NCI-H2171 (cell line): ENCODE results near the gene BICRA.
"Not testable (repeated sequence)": the region's sequence is repeated elsewhere in the genome, so short reads cannot be mapped to it uniquely, and the experiment has no call there.

Experiments used
- DNase-seq: peaks from one replicate; lab custom pipeline; 2025; lab: John Stamatoyannopoulos, UW

The BICRA gene

DNA sequence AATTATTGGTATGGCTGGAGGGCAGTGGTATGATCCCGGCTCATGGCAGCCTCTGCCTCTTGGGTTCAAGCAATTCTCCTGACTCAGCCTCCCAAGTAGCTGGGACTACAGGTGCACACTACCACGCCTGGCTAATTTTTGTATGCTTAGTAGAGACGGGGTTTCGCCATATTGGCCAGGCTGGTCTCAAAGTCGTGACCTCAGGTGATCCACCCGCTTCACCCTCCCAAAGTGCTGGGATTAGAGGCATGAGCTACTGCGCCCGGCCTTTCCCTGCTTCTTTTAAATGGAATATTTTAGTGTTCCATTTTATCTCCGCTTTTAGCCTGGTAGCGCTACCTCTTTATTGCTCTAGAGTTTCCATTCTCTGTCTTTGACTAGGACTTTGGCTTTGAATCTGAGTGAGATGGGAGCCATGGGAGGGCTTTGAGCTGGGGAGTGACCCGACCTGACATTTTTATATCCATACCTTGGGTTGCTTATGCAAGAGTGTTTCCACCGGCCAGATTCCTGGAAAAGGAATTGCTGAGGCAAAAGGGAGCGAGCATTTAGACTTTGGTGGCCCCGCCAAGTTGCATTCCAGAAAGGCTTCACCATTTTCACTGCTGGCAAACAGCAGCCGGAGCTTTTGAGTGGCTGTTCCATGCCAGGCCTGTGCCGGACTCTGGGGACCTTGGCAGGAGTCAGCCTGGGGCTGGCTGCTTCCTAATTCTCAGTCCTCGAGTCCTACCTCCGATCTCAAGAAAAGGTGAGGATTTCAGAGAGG lies 22.9 kb downstream of the BICRA start:
- no peak for DNase-seq

DNA sequence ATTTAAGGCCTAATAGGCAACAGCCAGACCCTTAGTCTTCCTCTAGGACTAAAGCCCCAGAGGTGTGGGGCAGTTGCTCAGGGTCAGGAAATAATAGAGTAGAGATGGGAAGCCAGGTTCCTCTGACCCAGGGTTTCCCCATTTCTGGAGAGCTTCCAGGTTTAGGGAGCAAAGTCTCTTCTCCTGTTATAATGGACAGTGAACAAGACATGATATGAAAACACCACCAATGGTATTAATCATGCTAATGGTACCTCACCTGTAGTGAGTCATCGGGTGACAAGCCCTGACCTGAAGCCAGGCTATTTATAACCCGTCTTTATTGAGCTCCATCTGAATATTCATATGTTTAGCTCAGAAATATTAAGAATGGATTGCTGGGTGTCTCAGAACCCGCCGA lies 24.6 kb downstream of the BICRA start:
- DNase-seq, result no peak

DNA sequence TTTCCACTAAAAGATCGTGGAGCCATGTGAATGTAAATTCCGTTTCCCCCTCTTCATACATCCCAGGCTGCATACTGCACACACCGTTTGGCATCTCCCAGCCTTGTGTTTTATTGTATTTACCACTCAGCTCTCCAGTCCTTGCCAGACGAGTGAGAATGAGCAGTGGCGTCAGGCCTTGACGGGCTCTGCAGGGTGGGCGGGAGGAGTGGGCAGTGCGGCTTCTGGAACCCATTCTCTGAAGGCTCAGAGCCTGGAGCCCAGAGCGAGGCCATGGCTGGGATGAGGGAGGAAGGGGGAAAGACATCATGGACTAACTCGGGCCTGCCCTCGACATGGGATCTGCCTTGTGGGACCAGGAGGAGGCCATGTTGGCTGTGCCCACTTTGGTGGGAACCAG lies 25.1 kb downstream of the BICRA start:
- no peak for DNase-seq

DNA sequence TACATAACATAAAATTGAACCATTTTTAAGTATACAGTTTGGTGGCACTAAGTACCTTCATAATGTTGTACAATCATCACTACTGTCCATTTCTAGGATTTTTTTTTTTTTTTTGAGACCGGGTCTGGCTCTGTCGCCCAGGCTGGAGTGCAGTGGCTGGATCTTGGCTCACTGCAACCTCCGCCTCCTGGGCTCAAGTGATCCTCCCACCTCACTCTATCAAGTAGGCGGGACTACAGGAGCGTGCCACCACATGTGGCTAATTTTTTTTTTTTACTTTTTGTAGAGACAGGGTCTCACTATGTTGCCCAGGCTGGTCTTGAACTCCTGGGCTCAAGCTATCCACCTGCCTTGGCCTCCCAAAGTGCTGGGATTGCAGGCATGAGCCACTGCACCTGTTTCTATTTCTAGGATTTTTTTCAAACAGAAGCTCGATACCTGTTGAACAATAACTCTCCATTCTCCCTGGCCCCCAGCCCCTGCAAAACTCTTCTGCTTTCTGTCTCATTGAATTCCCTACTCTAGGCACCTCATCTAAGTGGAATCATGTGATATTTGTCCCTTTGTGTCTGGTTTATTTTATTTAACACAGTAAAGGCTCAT lies 26.3 kb downstream of the BICRA start:
- DNase-seq, result not testable (repeated sequence)

DNA sequence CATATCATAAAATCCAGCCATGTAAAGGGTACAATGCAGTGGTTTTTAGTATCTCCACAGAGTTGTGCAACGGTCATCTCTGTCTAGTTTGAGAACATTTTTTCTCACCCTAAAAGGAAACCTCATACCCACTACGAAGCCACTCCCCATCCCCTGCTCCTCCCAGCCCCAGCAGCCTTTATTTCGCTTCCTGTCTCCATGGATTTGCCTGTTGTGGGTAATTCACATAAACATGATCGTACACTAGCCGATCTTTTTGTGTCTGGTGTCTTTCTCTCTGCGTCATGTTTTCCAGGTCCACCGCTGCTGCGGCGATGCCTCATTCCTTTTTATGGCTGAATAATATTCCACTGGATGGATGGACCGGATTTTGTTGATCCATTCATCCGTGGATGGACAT lies 28.6 kb downstream of the BICRA start:
- DNase-seq, result no peak

DNA sequence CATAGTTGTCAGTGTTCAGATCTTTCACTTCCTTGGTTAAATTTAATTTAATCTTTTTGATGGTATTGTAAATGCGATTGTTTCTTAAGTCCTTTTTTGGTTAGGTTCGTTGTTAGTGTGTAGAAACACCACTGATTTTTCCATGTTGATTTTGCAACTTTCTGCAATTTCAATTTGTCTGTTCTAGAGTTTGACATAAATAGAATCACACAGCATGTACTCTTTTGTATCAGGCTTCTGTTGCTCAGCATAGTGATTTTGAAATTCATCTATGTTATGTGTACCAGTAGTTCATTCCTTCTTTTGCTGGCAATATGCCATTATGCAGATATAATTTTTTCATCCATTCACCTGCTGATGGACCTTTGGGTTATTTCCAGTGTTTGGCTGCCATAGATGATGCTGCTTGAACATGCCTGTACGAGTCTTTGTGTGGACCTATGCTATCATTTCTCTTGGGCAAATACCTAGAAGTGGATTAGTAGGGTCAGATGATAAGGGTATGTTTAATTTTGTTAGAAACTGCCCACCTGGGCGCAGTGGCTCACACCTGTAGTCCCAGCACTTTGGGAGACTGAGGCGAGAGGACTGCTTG lies 33.1 kb downstream of the BICRA start:
- DNase-seq, result no peak

DNA sequence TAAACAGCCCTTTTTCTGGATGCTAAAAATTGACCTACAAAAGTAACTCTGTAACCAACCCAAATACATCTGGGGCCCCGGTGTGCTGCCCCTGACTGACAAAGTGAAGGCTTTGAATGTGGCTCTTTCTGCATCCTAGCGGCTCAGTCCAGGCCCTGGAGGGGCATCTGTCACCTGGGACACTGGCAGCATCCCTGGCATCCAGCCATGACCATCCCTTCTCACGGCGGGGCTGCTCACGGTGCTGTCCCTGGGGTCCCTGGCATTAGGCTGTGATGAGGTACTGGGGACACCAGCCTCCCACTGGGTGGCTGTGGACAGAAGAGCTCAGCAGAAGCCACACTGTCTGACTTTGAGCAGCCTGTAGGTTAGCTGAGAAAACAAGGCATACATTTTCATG lies 34.3 kb downstream of the BICRA start:
- no peak for DNase-seq

DNA sequence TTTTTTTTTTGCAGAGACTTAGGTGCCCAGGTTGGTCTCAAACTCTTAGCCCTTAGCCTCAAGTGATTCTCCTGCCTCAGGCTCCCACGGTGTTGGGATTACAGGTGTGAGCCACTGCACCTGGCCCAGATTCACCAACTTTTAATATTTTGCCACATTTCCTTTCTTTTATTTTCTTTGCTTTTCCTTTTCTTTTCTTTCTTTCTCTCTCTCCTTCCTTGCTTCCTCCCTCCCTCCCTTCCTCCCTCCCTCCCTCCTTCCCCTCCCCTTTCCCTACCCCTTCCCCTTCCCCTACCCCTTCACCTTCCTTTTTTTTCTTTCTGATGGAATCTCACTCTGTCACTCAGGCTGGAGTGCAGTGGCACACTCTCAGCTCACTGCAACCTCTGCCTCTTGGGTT lies 35.3 kb downstream of the BICRA start:
- no peak for DNase-seq

DNA sequence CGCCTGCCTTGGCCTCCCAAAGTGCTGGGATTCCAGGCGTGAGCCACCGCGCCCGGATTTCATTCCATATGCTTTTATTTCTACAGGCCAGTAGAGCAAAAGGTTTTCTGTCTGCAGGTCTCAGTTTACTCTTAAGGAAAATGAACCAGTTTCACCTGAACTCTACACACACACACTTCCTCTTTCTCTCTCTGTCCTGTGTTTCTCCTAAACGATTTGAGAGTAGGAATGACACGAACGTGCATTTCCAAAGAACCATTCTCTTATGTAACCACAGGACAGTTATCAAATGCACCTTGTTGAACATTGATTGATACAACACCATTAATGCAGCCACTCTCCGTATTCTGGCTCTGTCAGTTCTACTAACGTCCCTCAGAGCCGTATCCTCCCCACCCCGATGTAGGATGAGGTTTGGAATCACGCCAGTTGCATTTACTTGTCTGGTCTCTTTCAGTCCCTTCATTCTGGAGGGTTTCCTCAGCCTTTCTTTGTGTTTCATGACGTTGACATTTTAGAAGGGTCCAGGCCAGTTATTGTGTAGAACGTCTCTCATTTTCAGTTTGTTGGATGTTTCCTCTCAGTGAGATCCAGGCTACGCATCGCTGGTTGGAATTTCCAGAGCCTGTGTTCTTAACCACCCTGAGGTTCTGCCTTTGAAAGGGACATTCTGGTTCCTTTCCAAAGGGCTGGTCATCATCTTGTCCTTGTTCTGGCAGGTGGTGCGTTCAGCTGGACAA lies 36.0 kb downstream of the BICRA start:
- DNase-seq, result no peak

DNA sequence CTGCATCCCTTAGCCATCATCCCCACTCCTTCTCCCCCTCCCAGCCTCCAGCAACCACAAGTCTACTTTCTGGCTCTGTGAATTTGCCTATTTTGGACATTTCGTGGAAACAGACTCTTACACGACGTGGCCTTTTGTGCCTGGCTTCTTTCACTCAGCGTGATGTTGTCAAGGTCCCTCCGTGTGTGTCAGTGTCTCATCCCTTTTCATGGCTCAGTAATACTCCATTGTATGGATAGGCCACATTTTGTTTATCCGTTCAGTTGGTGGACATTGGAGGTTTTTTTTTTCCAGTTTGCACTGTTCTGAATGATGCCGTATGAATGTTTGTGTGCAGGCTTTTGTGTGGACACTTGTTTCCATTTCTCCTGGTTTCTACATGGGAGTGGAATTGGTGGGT lies 38.0 kb downstream of the BICRA start:
- DNase-seq, result no peak

DNA sequence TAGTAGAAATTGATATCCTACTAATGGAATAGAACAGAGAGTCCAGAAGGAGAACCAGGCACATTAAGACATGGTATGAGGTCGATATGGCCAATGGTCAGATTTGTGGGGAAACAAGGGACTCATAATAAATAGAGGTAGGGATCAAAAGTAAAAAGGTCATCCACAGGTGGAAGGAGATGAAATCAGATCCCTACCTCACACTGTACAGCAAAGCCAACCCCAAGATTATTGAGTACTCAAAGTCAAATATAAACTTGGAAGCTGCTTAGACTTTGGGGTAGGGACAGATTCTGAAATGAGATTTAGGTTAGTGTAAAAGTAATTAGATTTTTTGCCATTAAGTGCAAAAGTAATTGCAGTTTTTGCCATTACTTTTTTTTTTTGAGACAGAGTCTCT lies 40.7 kb downstream of the BICRA start:
- no peak for DNase-seq

DNA sequence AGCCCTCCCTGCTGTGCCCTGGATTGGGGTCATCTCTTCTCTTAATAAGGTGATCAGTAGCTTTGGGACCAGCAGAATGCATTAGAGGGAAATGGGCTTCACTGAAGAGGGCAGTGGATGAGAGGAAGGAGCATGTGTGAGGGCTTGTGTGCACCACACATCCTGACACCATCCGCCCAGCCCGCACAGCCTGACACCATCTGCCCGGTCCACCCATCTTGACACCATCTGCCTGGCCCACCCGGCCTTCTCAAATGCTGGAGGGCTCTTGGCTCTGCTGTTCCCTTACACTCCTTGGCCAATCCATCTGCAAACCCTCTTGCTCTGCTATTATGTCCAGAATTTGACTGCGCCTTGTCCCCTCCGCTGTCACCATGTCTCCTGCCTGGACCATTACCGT lies 41.8 kb downstream of the BICRA start:
- DNase-seq, result no peak

DNA sequence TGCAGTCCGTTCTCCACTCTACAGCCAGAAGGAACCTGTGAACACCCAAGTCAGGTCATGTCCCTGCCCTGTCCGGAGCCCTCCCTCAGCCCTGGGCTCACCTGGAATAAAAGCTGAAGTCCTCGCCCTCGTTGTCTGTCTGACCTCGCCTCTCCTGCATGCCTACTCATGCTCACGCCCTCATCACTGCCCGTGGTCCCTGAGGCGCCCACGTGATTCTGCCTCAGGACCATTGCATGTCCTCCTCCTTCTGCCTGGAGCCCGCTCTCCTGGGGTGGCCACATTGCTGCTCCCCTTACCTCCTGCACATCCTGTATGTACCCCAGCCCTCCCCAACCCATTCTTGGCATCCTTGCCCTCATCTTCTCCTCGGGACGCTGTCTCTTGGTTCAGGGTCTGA lies 42.2 kb downstream of the BICRA start:
- no peak for DNase-seq

DNA sequence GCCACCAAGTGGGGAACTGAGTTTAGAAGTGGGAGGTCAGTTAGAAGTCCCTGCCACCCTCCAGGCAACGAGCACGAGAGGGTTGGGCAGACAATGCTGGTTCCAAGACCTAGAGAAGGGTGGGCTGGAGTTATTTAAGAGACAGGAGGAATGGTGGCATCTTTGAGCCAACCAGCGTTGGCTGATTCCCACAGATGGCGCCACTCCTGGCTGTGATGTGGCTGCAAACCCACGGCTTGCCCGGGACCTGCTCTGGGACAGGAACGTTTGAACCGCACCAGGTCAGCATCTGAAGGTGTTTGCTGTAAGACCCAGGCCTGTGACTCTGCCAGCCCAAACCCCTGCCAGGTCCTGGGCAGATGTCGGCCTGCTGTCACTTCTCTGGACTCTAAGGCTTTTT lies 42.8 kb downstream of the BICRA start:
- DNase-seq, result no peak

DNA sequence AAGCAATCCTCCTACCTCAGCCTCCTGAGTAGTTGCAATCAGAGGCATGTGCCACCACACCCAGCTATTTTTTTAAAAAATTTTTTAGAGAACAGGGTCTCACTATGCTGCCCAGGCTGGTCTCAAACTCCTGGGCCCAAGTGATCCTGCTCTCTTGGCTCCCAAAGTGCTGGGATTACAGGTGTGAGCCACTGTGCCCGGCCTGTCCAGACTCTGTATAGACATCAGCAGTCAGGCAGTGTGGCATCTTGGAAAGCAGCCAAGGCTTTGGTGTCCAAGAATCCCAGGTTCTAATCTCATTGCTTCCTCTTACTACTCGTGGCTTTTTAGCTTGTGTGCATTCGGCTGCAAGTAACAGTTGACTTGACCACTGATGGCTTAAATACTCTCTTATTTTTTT lies 43.4 kb downstream of the BICRA start:
- DNase-seq, result no peak

DNA sequence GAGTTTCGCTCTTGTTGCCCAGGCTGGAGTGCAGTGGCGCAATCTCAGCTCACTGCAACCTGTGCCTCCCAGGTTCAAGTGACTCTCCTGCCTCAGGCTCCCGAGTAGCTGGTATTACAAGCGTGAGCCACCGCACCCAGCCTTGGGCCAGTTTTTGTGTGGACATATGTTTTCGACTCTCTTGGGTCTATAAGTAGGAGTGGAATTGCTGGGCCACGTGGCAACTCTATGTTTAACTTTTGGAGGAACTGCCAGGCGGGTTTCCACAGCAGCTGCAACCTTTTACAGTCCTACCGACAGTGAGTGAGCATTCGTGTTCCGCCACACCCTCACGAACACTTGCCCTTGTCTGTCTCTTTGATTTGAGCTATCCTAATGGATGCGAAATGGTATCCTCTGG lies 44.9 kb downstream of the BICRA start:
- no peak for DNase-seq

DNA sequence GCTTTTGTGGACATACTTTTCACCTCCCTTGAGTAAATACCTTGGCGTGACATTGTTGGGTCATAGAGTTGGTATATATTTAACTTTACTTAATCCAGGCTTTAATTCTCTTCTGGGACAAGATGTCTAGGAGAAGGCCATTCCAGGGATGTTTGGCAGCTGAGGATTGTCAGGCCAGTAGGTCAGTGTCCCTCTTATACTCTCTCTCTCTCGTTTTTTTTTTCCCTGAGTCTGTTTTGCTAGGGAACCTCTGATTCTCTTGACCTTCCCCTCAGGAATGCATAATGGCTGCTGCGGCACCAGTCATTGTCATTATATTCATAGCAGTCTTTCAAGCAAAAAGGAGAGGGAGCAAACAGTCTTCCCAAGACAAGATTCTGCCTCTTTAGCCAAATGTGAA lies 48.8 kb downstream of the BICRA start:
- DNase-seq, result no peak

DNA sequence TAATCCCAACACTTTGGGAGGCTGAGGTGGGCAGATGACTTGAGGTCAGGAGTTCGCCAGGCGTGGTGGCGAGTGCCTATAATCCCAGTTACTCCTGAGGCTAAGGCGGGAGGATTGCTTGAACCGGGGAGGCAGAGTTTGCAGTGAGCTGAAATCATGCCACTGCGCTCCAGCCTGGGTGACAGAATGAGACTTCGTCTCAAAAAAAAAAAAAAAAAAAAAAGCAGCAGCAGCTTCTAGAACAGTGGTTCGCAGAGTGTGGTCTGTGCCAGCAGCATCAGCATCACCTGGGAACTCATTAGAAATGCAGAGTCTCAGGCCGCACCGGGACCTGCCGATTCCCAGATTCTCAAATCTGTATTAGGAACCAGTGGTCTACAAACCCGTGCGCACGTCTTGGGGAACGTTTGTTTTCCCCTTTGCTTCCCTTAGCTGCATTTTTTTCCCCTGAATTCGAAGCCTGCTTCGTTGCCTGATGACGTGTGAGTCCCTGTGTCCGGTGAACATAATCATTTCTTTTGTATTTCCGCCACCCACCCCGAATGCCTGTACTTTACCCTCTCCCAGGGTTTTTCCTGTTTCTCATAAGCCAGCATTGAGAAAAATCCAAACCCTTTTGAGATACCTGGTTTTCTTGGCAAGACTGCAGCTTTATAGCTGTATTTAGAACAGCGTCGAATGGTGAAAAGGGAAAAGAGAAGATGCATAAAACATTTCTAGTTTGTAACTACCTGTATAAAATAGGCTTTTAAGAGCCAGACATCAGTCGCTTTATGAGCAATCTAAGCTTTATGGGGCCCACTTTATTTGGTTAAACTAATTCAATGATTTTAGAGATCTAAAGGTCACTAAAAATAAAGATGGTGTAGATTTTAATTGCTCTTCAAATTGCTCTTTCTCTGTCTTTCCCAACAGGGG lies 49.8 kb downstream of the BICRA start:
- no peak for DNase-seq

DNA sequence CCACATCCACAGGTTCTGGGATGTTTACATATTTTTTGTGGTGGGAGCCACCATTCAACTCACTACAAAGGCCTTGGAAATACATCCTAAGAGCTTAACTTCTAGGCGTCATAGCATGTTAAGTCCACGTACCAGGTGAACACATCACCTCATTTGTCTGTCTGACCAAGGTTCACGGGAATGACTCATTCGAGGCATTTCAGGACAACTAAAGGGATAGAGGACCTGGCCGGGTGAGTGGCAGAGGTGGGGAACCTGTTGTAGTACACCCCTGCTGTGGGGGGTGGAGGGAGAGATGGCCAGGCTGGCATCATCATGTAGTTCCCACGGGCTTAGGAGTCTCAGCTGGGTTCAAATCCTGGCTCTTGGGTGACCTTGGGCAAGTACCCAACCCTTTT lies 51.5 kb downstream of the BICRA start:
- DNase-seq, result no peak

DNA sequence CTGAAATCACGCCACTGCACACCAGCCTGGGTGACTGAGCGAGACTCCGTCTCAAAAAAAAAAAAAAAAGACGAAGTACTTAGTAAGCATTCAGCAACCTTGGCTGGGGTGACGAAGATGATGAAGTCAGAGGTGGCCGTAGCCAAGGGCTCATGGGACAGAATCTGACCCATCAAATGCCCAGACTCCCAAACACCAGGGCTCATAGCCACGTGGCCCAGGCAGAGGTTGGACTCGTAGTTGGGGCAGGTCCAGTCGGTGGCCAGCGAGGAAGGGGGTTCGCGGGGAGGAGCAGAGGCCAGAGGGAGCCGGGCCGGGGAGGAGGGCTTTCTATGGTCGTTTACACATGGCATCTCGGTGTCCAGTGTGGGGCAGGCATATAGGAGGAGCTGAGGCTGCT lies 52.2 kb downstream of the BICRA start:
- DNase-seq, result no peak

DNA sequence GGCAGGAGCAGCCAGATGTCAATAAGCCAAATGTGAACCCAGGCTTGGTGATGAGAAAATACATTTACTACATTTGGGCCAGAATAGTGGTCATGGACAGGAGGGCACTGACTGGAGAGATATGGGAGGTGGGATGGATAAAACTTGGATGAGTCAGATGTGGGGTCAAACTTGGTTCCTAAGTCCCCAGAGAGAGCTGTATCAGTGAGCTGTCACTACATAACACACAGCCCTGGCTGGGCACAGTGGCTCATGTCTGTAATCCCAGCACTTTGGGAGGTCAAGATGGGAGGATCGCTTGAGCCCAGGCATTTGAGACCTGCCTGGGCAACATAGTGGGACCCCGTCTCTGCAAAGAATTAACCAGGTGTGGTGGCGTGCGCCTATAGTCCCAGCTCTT lies 52.7 kb downstream of the BICRA start:
- no peak for DNase-seq

DNA sequence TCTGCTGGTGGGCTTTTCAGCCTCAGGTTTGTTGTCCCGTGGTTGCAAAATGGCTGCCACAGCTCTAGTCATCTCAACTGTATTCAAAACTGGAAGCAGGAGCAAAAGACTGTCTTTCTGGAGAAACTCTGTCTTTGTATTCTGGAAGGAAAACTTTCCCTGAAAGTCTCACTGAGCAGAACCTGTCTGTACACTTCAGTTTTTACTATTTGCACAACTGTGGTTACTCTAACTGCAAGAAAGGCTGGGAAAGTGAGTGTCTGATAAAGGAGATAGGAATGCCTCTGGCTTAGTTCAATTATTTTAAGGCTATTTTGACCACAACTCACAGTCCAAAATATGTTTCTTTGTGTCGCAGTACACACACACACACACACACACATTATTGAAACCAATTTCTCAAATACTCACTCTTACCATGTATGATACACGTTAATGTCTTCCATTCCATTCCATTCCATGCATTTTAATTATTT lies 54.5 kb downstream of the BICRA start:
- DNase-seq, result no peak
